ENCODE data around the gene DYNC1I1. TPM values are rescaled to one million over a fixed set of nuclear protein-coding genes. Genes with fewer than 3 reads are reported as not detected.

DYNC1I1 gene
- total RNA-seq, 4 donors from 2014 or later = 1.7 to 6.8 (median 4.2) TPM

DNA sequence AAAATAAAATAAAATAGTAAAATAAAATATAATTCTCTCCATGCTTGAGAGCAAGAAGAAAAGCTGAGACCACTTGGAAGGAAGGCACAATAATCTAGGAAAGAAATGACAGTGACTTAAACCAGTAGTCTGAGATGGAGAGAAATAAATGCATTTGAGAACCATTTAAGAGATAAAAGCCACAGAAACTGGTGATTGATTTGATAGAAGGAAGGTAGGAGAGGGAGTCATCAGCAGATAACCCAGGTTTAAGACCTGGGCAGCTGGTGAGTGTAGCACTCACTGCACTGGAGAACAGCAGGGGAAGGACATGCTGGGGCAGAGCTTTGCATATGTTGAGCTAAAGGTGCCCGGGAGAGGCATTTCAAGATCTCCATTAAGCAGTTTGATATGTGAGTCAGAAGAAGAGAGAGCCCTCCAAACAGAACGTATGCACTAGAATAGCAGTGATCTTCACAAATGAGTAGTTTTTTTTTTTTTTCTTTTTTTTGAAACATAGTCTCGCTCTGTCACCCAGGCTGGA lies 268.0 kb downstream of the DYNC1I1 start:
- TF ChIP-seq CTCF (IDR thresholded peaks at IDR 0.05) = no peak
- no peak for ATAC-seq (ENCODE audit: low FRiP score)
- no peak for DNase-seq (ENCODE audit: low spot score)

DNA sequence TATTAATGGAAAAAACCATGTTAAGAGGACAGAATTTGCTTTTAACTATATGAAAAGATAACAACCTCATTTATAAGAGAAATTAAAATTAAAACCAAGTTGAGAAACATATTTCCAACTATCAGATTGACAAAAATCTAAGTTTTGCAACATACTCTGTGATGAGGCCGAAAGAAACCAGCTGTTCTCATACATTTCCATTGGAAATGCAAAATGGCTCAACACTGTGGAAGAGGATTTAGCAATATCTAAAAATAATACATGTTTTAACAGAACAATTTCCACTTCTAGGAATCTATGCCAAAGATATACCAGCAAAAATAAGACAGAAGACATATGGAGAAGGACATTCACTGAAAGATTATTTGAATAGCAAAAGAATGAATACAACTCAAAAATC lies 268.8 kb downstream of the DYNC1I1 start:
- DNase-seq (ENCODE audit: low spot score) = no peak
- TF ChIP-seq CTCF (IDR thresholded peaks at IDR 0.05) = no peak
- ATAC-seq (ENCODE audit: low FRiP score) = no peak

GRCh38 chr7:96045181-96045580 lies 272.8 kb downstream of the DYNC1I1 start:
- DNase-seq (ENCODE audit: low spot score) = no peak
- no peak for TF ChIP-seq CTCF (IDR thresholded peaks at IDR 0.05)
- no peak for ATAC-seq (ENCODE audit: low FRiP score)

DNA sequence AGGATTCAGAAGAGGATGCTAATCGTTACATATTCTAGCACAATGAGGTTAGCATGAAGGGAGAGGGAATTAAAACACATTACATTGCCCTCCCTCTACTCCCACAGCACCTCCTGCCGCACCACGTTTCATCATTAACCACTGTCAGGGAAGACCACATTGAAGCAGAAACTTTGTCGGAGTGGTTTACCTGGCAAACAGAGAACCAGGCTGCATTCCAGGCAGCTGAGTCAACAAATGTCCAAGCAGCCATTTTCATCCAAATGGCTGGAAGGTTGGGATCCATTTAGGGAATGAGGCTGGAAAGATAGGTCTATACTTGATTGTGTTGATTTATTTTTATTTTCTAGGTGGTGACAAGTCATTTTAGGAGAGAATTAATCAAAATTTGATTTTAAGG lies 273.6 kb downstream of the DYNC1I1 start:
- ATAC-seq (ENCODE audit: low FRiP score) = no peak
- no peak for TF ChIP-seq CTCF (IDR thresholded peaks at IDR 0.05)
- no peak for DNase-seq (ENCODE audit: low spot score)

GRCh38 chr7:96052289-96052688 lies 279.9 kb downstream of the DYNC1I1 start:
- no peak for DNase-seq (ENCODE audit: low spot score)
- ATAC-seq (ENCODE audit: low FRiP score) = no peak
- TF ChIP-seq CTCF (IDR thresholded peaks at IDR 0.05) = no peak

DNA sequence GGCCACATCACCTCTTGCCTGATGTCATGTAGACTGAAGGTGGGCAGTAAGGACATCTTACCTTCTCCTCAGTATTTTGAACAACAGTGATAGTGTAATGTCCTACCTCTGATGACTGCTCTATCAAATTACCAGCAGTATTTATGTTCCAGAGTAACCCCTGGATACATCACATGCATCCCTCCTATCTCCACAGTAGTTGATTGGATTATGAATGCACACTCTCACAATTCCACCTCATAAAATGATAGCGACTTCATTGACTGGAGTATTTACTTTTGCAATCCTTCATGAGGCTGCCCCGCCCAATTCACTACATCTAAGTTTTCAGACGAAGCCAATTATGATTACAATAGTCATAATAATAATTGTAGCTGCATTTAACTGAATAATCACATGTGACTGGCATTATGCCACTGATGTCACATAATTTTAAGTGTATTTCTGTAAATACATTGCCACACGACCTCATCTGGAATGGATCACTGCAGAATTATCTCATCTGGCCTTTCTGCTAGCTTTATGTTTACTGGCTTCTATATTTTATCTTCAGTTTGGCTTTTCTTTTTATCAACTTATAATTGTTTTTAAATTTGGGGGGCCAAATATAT lies 280.6 kb downstream of the DYNC1I1 start:
- DNase-seq (ENCODE audit: low spot score) = no peak
- no peak for TF ChIP-seq CTCF (IDR thresholded peaks at IDR 0.05)
- ATAC-seq (ENCODE audit: low FRiP score) = no peak

- no peak for DNase-seq (ENCODE audit: low spot score)
- ATAC-seq (ENCODE audit: low FRiP score) = no peak
- no peak for TF ChIP-seq CTCF (IDR thresholded peaks at IDR 0.05)
These were observed 283.4 kb downstream of the DYNC1I1 start for GRCh38 chr7:96055717-96056116.
